ENCODE results near the gene ITGB2. TPM values are rescaled to one million over a fixed set of nuclear protein-coding genes. Genes with fewer than 3 reads are reported as not detected.

ITGB2 gene
- total RNA-seq, 1 experiment from 2014 or later = 24.8 TPM

DNA sequence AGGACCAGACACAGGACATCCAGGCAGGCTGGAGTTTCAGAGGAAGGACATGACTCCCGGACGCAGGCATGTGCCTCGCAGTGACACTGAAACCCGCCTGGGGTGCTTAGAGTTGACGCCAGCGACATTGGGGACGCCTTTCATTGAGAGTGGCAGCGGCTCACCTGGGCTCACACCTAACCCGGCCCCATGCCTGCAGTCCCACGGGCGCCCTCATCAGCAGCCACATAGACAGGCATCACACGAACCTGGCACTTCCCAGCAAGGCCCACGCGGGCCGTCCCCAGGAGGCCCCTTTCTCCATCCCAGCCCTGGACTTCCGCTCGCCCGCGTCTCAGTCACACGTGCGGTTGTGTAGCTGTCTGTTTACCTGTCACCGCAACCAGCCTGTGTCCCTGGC, 17.0 kb downstream of the ITGB2 start:
- POLR2A ChIA-PET = no interaction called here
- Mint-ChIP-seq H3K9me3 (ENCODE audit: unreplicated experiment) (no peaks in the 10 kb centered on the region), H3K4me1 (ENCODE audit: insufficient read depth, unreplicated experiment) (no peaks in the 10 kb centered on the region), H3K4me3 (ENCODE audit: unreplicated experiment) (no peak overlapping the region), H3K27ac (ENCODE audit: low read depth, unreplicated experiment) (no peak overlapping the region), H3K27me3 (ENCODE audit: insufficient read depth, unreplicated experiment) (no peaks in the 10 kb centered on the region), H3K36me3 (ENCODE audit: insufficient read depth, unreplicated experiment) (peaks cover 8% of the 10 kb centered on the region)
- CTCF ChIA-PET = no interaction called here
- TF ChIP-seq, protein P1, sequence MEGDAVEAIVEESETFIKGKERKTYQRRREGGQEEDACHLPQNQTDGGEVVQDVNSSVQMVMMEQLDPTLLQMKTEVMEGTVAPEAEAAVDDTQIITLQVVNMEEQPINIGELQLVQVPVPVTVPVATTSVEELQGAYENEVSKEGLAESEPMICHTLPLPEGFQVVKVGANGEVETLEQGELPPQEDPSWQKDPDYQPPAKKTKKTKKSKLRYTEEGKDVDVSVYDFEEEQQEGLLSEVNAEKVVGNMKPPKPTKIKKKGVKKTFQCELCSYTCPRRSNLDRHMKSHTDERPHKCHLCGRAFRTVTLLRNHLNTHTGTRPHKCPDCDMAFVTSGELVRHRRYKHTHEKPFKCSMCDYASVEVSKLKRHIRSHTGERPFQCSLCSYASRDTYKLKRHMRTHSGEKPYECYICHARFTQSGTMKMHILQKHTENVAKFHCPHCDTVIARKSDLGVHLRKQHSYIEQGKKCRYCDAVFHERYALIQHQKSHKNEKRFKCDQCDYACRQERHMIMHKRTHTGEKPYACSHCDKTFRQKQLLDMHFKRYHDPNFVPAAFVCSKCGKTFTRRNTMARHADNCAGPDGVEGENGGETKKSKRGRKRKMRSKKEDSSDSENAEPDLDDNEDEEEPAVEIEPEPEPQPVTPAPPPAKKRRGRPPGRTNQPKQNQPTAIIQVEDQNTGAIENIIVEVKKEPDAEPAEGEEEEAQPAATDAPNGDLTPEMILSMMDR (IDR thresholded peaks at IDR 0.05; ENCODE audit: unreplicated experiment) = no peak
- no peak for DNase-seq (ENCODE audit: unreplicated experiment)
- intact Hi-C loops (cut with micrococcal nuclease) = no loop called here
- BruUV-seq (replicated peaks) = no TSS peak

DNA sequence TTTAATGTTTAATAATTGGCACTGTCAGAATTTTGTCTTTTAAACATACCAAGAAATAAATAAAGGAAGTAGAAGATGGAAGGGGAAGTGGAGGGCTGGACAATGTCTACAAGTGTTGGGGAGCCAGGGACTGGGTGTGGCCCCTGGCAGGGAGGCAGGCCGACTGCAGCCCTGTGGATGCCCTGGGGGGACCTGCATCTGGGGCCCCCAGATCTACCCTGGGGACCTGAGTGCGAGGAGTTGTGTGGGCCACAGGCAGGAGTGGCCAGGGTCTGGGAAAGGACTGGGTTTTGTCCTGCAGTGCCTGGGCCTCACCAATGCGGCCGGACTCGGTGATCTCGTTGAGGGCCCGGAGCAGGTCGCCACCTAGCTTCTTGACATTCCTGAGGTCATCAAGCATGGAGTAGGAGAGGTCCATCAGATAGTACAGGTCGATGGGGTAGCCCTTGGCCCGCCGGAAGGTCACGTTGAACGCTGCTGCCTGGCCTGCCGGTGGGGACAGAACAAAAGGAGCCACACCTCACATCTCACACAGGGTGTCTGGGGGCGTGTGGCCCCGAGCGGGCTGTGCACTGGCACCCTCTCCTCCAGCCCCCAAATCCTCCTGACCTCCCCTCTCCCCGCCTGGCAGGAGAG, 17.5 kb downstream of the ITGB2 start:
- Mint-ChIP-seq H3K36me3 (ENCODE audit: insufficient read depth, unreplicated experiment) (peaks cover 8% of the 10 kb centered on the region), H3K27me3 (ENCODE audit: insufficient read depth, unreplicated experiment) (no peaks in the 10 kb centered on the region), H3K4me1 (ENCODE audit: insufficient read depth, unreplicated experiment) (no peaks in the 10 kb centered on the region), H3K27ac (ENCODE audit: low read depth, unreplicated experiment) (no peak overlapping the region), H3K4me3 (ENCODE audit: unreplicated experiment) (no peak overlapping the region), H3K9me3 (ENCODE audit: unreplicated experiment) (no peaks in the 10 kb centered on the region)
- CTCF ChIA-PET = no interaction called here
- BruUV-seq (replicated peaks) = no TSS peak
- POLR2A ChIA-PET = no interaction called here
- TF ChIP-seq, protein P1 (IDR thresholded peaks at IDR 0.05; ENCODE audit: unreplicated experiment) = no peak
- DNase-seq (ENCODE audit: unreplicated experiment) = no peak
- intact Hi-C loops (cut with micrococcal nuclease) = no loop called here

DNA sequence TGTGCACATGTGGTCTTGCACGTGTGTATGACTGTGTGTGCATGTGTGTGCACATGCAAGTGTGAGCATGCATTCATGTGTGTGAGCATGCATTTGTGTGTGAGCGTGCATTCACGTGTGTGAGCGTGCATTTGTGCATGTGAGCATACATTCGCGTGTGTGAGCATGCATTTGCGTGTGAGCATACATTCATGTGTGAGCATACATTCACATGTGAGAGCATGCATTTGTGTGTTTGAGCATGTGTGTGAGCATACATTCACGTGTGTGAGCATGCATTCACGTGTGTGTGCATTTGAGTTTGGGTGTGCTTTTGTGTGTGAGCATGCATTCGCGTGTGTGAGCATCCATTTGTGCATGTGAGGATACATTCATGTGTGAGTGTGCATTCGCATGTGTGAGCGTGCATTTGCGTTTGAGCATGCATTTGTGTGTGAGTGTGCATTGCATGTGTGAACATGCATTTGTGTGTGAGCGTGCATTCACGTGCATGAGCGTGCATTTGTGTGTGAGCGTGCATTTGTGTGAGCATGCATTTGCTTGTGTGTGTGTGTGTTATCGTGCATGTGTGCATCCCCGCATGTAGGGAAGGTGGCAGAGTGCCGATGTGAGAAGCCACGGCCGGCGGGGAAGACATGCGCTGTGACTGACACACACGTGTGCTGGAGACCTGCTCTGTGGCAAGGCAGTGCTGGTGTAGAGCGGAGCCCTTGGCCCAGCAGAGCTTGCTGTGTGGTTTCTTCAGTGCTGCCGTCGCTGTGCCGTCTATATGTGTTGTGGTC, 18.2 kb downstream of the ITGB2 start:
- TF ChIP-seq, protein P1 (IDR thresholded peaks at IDR 0.05; ENCODE audit: unreplicated experiment) = no peak
- intact Hi-C loops (cut with micrococcal nuclease) = no loop called here
- DNase-seq (ENCODE audit: unreplicated experiment) = no peak
- Mint-ChIP-seq H3K36me3 (ENCODE audit: insufficient read depth, unreplicated experiment) (peaks cover 8% of the 10 kb centered on the region), H3K4me3 (ENCODE audit: unreplicated experiment) (no peak overlapping the region), H3K27me3 (ENCODE audit: insufficient read depth, unreplicated experiment) (no peaks in the 10 kb centered on the region), H3K9me3 (ENCODE audit: unreplicated experiment) (no peaks in the 10 kb centered on the region), H3K27ac (ENCODE audit: low read depth, unreplicated experiment) (no peak overlapping the region), H3K4me1 (ENCODE audit: insufficient read depth, unreplicated experiment) (no peaks in the 10 kb centered on the region)
- POLR2A ChIA-PET = no interaction called here
- no TSS peak for BruUV-seq (replicated peaks)
- CTCF ChIA-PET = no interaction called here

GRCh38 chr21:44901391-44902074, 19.2 kb downstream of the ITGB2 start:
- POLR2A ChIA-PET = no interaction called here
- CTCF ChIA-PET = interaction anchor here (0.7 to 1.0 kb wide), 2 partner anchors 29 to 108 kb away, joined by 3 to 4 read pairs; no protein-coding TSS in a partner anchor
- Mint-ChIP-seq H3K27ac (ENCODE audit: low read depth, unreplicated experiment) (no peak overlapping the region), H3K4me1 (ENCODE audit: insufficient read depth, unreplicated experiment) (no peaks in the 10 kb centered on the region), H3K27me3 (ENCODE audit: insufficient read depth, unreplicated experiment) (no peaks in the 10 kb centered on the region), H3K9me3 (ENCODE audit: unreplicated experiment) (no peaks in the 10 kb centered on the region), H3K36me3 (ENCODE audit: insufficient read depth, unreplicated experiment) (peaks cover 8% of the 10 kb centered on the region), H3K4me3 (ENCODE audit: unreplicated experiment) (no peak overlapping the region)
- intact Hi-C loops (cut with micrococcal nuclease) = no loop called here
- TF ChIP-seq, protein P1 (IDR thresholded peaks at IDR 0.05; ENCODE audit: unreplicated experiment) = no peak
- no TSS peak for BruUV-seq (replicated peaks)
- no peak for DNase-seq (ENCODE audit: unreplicated experiment)

Measured in MCF 10A (cell line).